Esophagus muscularis mucosa (tissue), 4 donors: ENCODE measurements around the gene FAM228A. TPM values are rescaled to one million over a fixed set of nuclear protein-coding genes. Genes with fewer than 3 reads are reported as not detected.

Source experiments
- DNase-seq: peaks from one replicate; pipeline ENCODE4 v3.0.0-alpha.2; 2017; ENCODE audit errors: extremely low spot score
- H3K27ac ChIP-seq, 4 donors: fragments of 200-600 bp; sonication (generic); replicated peaks in 1 of 4; 1 replicate in 3 of 4; 2 replicates in 1 of 4; pipeline ENCODE4 v1.5.1; 2016 to 2019; ENCODE audit warnings: mild to moderate bottlenecking in 1 of 4
- H3K27me3 ChIP-seq, 4 donors: fragments of 200-600 bp; sonication (generic); one replicate each; pipeline versions ENCODE4 v1.5.1 to v1.6.0; 2016 to 2019
- H3K36me3 ChIP-seq, 4 donors: fragments of 200-600 bp; sonication (generic); one replicate each; pipeline ENCODE4 v1.5.1; 2016 to 2019
- H3K4me1 ChIP-seq, 4 donors: fragments of 200-600 bp; sonication (generic); one replicate each; pipeline ENCODE4 v1.5.1; 2016 to 2019
- H3K4me3 ChIP-seq, 4 donors: fragments of 200-600 bp; sonication (generic); 1 replicate in 2 of 4; 2 replicates in 2 of 4; pipeline ENCODE4 v1.5.1; 2016 to 2019; ENCODE audit warnings: mild to moderate bottlenecking in 4 of 4, moderate library complexity in 1 of 4
- H3K9me3 ChIP-seq, 4 donors: fragments of 200-600 bp; sonication (generic); 1 replicate in 3 of 4; 2 replicates in 1 of 4; pipeline ENCODE4 v1.5.1; 2016 to 2019
- CTCF ChIP-seq, 3 experiments: fragments of 200-600 bp in 2 of 3; fragments of 450-650 bp in 1 of 3; sonication (generic) in 2 of 3; IDR thresholded peaks; one replicate each; pipeline ENCODE4 v1.5.1; 2017 to 2019; ENCODE audit warnings: antibody characterized with exemption in 3 of 3, mild to moderate bottlenecking in 2 of 3, moderate library complexity in 1 of 3
- EP300 ChIP-seq: sonication (generic); formaldehyde crosslinking; IDR thresholded peaks from one replicate; pipeline ENCODE4 v1.6.1; 2017; ENCODE audit warnings: antibody characterized with exemption
- POLR2A ChIP-seq: fragments of 450-650 bp; IDR thresholded peaks from one replicate; pipeline ENCODE4 v1.6.1; 2017; ENCODE audit warnings: antibody characterized with exemption, moderate library complexity, mild to moderate bottlenecking, low read depth
- POLR2AphosphoS5 ChIP-seq, 2 donors: sonication (generic); formaldehyde crosslinking; IDR thresholded peaks; one replicate each; pipeline ENCODE4 v1.6.1; 2017; ENCODE audit warnings: antibody characterized with exemption in 2 of 2
- WGBS: methylation state at CpG from one replicate; pipeline ENCODE4 v1.1.5; 2018; 5-methylcytosine and 5-hydroxymethylcytosine counted together
- intact Hi-C: fragments of 100-400 bp; cut with DNase I; formaldehyde crosslinking; loops from one replicate; pipeline ENCODE4 v1.15.1; 2023
- total RNA-seq, 4 donors: library from RNA; depleted of rRNA; stranded (reverse); fragments of >200 nt; gene quantifications; one replicate each; pipeline versions ENCODE4 v1.1.0 to v1.2.1, GENCODE V29; 2016

The FAM228A gene
- total RNA-seq, 4 donors from 2014 or later, result 1.1 to 3.3 (median 2.6) TPM

- DNase-seq, result no peak
- Histone ChIP-seq H3K27me3 (no peaks in the 10 kb centered on the region), H3K9me3 (no peaks in the 10 kb centered on the region), H3K4me3 (no peak overlapping the region), H3K27ac (no peak overlapping the region), H3K4me1 (no peaks in the 10 kb centered on the region), H3K36me3 (peaks cover 21 to 44% (median 25%) of the 10 kb centered on the region in 4 donors)
- intact Hi-C loops, result no loop called here
- TF ChIP-seq CTCF (IDR thresholded peaks at IDR 0.05), result no peak
- 86% methylated on average over 10 of the region's 12 CpGs for WGBS
Observed at GRCh38 chr2:24199968-24200590, 25.2 kb downstream of the FAM228A start.

GRCh38 chr2:24200799-24201198 lies 25.9 kb downstream of the FAM228A start:
- intact Hi-C loops, result no loop called here
- TF ChIP-seq POLR2AphosphoS5 (IDR thresholded peaks at IDR 0.05) (no peak), CTCF (IDR thresholded peaks at IDR 0.05) (no peak), POLR2A (no peak), EP300 (no peak)

GRCh38 chr2:24203029-24203786 lies 28.4 kb downstream of the FAM228A start:
- WGBS, result 83% methylated on average over 19 of the region's 19 CpGs
- Histone ChIP-seq H3K4me3 (no peak overlapping the region), H3K4me1 (no peaks in the 10 kb centered on the region), H3K27me3 (no peaks in the 10 kb centered on the region), H3K9me3 (no peaks in the 10 kb centered on the region), H3K27ac (no peak overlapping the region), H3K36me3 (peaks cover 40 to 75% (median 53%) of the 10 kb centered on the region in 4 donors)
- intact Hi-C loops, result no loop called here
- TF ChIP-seq POLR2AphosphoS5 (IDR thresholded peaks at IDR 0.05) (no peak), POLR2A (no peak), EP300 (no peak), CTCF (IDR thresholded peaks at IDR 0.05) (no peak)
- no peak for DNase-seq

More at GRCh38 chr2:24200799-24201198, 25.9 kb downstream of the FAM228A start:
- DNase-seq, result no peak
- Histone ChIP-seq H3K4me1 (no peaks in the 10 kb centered on the region), H3K9me3 (no peaks in the 10 kb centered on the region), H3K27me3 (no peaks in the 10 kb centered on the region), H3K36me3 (peaks cover 21 to 51% (median 31%) of the 10 kb centered on the region in 4 donors), H3K4me3 (no peak overlapping the region), H3K27ac (no peak overlapping the region)
- WGBS, result 100% methylated on average over 1 of the region's 3 CpGs

GRCh38 chr2:24203787-24204150 lies 28.9 kb downstream of the FAM228A start:
- WGBS, result 73% methylated on average over 5 of the region's 5 CpGs
- Histone ChIP-seq H3K27me3 (no peaks in the 10 kb centered on the region), H3K9me3 (no peaks in the 10 kb centered on the region), H3K36me3 (peaks cover 44 to 80% (median 59%) of the 10 kb centered on the region in 4 donors), H3K4me1 (no peaks in the 10 kb centered on the region), H3K4me3 (no peak overlapping the region), H3K27ac (no peak overlapping the region)
- intact Hi-C loops, result no loop called here
- no peak for TF ChIP-seq EP300
- no peak for TF ChIP-seq POLR2AphosphoS5 (IDR thresholded peaks at IDR 0.05)
- TF ChIP-seq CTCF (IDR thresholded peaks at IDR 0.05), result no peak
- TF ChIP-seq POLR2A, result no peak
- DNase-seq, result no peak
